NCI-H69 (cell line): Measurements from ENCODE around the gene MT2A.
A peak's percentile ranks its signal among the peaks of the same experiment; 100 is the strongest.

ENCODE experiments used
- DNase-seq: peaks from one replicate; lab custom pipeline; 2025; lab: John Stamatoyannopoulos, UW

Gene MT2A

DNA sequence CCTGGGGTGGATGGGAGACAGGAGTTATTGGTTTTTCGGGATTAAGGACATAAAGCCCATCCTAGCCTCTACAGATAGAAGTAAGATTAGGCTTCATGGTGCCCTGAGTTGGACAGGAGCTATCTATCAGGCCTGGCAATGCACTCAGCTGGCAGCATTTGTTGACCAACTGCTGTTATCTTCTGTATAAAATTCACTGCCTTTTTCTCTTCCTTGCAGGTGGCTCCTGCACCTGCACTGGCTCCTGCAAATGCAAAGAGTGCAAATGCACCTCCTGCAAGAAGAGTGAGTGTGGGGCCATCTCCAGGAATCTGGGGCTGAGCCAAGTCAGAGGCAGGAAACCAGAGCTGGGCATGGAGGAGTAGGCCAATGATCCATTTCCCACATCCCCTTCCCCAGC lies 30.7 kb downstream of the MT2A start:
- DNase-seq = no peak

DNA sequence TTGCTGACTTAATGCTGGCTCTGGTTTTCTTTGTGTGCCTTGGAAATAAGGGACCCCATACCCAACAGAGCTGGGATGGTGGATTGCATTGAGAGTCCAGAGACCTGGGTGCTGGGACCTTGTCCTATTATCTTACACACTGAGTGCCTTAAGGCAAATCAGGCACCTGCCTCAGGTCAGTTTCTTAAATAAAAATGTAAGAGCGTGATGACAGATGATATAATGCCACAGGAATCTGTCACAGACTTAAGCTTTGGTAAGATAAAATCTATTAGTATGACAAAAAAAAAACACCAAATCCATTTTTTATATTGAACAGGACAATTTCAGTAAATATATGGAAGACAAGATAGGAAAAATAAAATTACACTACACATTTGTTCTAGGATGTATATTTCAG lies 31.7 kb downstream of the MT2A start:
- DNase-seq = no peak

- no peak for DNase-seq
Measured at GRCh38 chr16:56641166-56641565, 32.8 kb downstream of the MT2A start.

DNA sequence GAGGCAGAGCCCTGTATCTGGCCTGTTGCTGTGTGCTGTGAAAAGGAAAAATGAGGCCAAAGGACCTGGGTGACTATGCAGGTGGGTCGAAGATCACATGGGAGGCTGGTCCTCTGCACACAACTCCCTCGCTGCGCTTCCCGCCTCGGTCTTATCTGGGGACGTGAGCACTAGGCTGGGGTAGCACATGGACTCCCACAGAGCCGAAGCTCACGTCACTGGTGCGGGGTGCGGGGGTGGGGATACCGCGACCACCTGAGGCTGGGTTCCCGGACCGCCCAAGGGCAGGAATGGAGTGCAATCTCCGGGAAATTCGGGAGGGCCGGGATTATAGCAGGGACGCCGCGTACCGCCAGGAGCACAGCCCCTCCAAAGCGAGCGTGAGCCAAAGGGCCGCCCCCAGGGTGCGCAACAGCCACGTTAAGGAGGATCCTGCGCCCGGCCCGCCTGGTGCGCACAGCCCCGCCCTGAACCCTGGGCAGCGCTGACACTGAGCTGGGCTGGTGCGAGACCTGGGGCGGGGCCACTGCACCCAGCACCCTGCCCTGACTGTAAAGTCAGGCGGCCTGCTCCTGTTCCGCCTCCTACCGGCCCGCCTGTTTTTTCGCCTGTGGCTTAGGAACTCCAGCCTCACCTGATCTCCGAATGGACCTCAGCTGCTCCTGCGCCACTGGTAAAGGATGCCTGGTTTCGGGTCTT lies 34.8 kb downstream of the MT2A start:
- peak; percentile 51 for DNase-seq

DNA sequence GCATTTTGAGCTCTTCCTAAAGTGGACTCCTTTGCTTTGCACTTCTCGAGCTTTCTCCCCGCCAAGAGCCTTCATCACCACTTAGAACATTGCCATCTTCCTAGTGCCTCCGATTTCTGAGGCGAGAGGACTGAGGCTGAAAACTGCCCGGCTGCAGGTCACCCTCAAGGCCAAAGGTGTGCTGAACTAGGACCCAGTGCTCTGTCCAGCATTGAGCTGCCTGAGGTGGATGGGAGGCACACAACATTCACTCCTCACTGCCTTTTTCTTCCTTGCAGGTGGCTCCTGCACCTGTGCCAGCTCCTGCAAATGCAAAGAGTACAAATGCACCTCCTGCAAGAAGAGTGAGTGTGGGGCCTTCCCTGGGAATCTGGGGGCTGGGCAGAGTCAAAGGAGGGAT lies 35.4 kb downstream of the MT2A start:
- DNase-seq = no peak

DNA sequence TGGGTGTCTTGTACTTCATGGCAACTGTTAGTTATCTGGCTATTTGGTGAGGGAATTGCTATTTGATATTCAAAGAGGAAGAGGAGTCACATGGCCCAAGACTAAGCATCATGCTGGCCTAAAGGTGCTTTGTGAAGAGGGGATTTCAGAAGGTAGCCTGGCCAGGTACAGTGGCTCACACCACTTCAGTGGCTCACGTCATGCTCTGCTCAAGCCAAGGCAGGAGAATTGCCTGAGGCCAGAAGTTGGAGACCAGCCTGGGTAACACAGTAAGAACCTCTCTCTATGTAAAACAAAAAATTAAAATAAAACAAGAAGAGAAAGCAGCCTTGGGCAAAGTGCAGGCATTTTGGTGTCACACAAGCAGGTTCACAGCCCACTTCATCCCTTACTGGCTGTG lies 36.9 kb downstream of the MT2A start:
- DNase-seq = no peak

GRCh38 chr16:56645838-56646237 lies 37.5 kb downstream of the MT2A start:
- no peak for DNase-seq

GRCh38 chr16:56647641-56648431 lies 39.5 kb downstream of the MT2A start:
- DNase-seq = no peak

DNA sequence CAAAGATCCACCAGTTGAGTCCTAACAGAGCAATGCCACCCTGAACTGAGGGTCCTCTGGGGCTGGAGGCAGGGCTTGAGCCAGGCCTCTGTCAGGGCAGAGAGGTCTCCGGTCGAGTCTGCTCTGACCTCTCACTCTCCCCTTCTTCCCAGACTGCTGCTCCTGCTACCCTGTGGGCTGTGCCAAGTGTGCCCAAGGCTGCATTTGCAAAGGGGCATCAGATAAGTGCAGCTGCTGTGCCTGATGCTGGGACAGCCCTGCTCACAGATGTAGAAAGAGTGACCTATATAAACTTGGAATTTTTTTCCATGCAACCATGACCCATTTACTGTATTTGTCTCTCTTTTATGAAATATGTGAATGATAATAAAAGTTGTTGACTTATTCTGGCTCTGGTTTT lies 40.9 kb downstream of the MT2A start:
- DNase-seq = no peak

DNA sequence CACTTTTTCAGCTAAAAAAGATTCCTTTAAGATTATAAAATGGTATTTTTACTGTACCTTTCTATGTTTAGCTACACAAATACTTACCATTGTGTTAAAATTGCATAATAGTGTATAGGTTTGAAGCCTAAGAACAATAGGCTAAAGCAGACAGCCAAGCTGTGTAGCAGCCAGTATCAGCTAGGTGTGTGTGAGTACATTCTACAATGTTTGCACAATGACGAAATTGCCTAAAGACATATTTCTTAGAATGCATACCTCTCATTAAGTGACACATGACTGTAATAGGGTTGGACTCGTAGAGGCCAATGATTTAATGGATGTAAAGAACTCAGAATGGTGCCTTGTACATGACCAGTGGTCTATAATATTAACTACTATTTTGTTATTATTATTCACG lies 41.4 kb downstream of the MT2A start:
- DNase-seq = peak; percentile 75

GRCh38 chr16:56651586-56651985 lies 43.2 kb downstream of the MT2A start, which contains the start of gene MT1B:
TSS of gene MT1B (plus strand) at chr16:56651886. CDS start at chr16:56651954, 68 bp downstream.
- DNase-seq = no peak

DNA sequence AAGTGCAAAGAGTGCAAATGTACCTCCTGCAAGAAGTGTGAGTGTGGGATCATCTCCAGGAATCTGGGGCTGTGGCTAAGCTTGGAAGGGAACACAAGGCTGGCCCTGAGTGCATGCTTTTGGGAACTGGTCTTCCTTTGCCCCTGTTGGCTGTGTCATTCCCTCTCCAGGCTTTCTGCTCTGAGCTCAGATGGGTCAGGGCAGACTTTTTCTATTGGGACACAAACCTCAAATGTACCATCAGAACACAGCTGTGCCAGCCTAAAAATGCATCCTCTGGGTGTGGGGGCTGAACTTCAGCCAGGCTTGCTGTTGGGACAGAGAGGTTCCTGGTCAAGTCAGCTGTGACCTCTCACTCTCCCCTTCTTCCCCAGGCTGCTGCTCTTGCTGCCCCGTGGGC lies 44.2 kb downstream of the MT2A start:
- DNase-seq = no peak

DNA sequence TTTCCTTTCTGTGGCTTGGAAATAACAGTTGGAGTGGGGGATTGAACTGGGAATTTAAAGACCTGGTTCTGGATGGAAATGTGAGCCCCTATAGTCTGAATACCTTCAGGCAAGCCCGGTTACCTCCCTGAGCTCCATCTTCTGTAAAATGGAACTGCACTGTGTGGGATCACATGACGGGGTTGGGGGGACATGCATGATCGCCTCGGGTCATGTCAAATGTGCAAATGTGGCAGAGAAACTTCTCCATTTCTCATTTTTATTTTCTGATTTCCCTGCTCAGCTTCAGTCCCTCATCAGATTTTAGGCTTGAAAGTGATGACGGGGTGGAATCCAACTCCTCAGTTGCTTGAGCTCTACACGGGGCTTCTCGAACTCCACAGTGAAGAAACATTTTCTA lies 44.8 kb downstream of the MT2A start:
- no peak for DNase-seq

GRCh38 chr16:56657555-56658326 lies 49.4 kb downstream of the MT2A start, which contains the start of gene MT1F:
TSS of gene MT1F (plus strand) at chr16:56657959. CDS start at chr16:56658059, 100 bp downstream.
- DNase-seq = peak; percentile 77

DNA sequence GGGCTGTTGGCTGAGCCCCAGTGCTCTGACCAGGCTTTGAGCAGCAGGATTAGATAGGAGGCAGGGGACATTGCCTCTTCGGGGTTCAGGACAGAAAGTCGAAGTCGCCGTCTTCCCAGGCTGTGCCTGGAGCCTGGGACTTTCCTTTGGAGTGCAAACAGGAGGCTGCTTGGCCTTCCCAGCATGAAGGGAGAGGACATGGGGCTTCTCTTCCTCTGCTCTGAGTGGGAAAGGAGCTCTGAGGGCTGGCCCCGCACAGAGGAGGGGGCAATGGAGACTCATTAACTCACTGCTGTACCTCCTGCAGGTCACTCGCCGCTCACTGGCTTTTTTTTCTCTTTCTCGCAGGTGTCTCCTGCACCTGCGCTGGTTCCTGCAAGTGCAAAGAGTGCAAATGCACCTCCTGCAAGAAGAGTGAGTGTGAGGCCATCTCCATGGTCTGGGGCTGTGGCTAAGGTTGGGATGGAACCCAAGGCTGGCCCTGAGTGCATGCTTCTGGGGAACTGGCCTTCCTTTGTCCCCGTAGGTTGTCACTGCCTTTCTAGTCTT lies 50.0 kb downstream of the MT2A start:
- DNase-seq = peak; percentile 18
